Heart left ventricle (tissue), 13 donors: ENCODE data around the gene ASAP3.

ENCODE experiments used
- CTCF ChIP-seq, 12 donors: fragments of 200-600 bp; sonication (generic) in 4 of 12; IDR thresholded peaks; one replicate each; pipeline versions ENCODE4 v1.5.0 to v1.8.0; 2018 to 2022; ENCODE audit warnings: antibody characterized with exemption in 12 of 12, mild to moderate bottlenecking in 5 of 12
- POLR2A ChIP-seq, 2 donors: fragments of 450-650 bp; IDR thresholded peaks; one replicate each; pipeline ENCODE4 v1.6.1; 2017; ENCODE audit warnings: antibody characterized with exemption in 2 of 2, mild to moderate bottlenecking in 2 of 2, moderate library complexity in 2 of 2
- donor health status: ischemic (EF 13 %, LVEDD 7.1; RV severe dilation, severe dysfunction).
- donor health status: DM: no; HTN: yes; CAD: no.
- donor health status: DM: no; HTN: no; CAD: no.
- donor health status: ischemic (EF 25% LVEDD 6.9; RV normal size, moderate dysfunction).
- donor health status: ischemic (EF 25% LVEDD 5.7; RV mildly dilated, moderate dysfunction).
- donor health status: ischemic (EF 35%, LVEDD 5.7; RV mildly dilated, moderate dysfunction).
- donor health status: nonischemic (EF 11% LVEDD 7.7; RV severe dilation, severe dysfunction).
- donor health status: DM: yes; HTN: yes; CAD: no.
- donor health status: PGD.
- donor health status: ischemic (EF 29% LVEDD 5.4; RV normal size, mild dysfunction).
- donor health status: nonischemic (EF 23%, LVEDD 6.1; RV moderate dilation, normal function).

- TF ChIP-seq CTCF (IDR thresholded peaks at IDR 0.05) (no peak), POLR2A (IDR thresholded peaks at IDR 0.05) (no peak)
Measured at GRCh38 chr1:23462766-23463165, 21.2 kb downstream of the ASAP3 start.
